Omental fat pad (tissue), 4 donors: Measurements from ENCODE around the gene HOXB13. TPM values are rescaled to one million over a fixed set of nuclear protein-coding genes. Genes with fewer than 3 reads are reported as not detected.

Source experiments
- ATAC-seq: fragments of 150-250 bp; one replicate; pipeline ENCODE4 v1.9.1; 2016; ENCODE audit warnings: mild to moderate bottlenecking, moderate library complexity; ENCODE audit not compliant: low FRiP score
- DNase-seq: peaks from one replicate; pipeline ENCODE4 v3.0.0-alpha.2; 2019; ENCODE audit warnings: low spot score
- CTCF ChIP-seq, 3 donors: fragments of 450-650 bp; IDR thresholded peaks; one replicate each; pipeline ENCODE4 v1.5.1; 2016 to 2017; ENCODE audit warnings: antibody characterized with exemption in 3 of 3, mild to moderate bottlenecking in 3 of 3, moderate library complexity in 2 of 3
- total RNA-seq, 4 donors: library from RNA; depleted of rRNA; stranded (reverse); fragments of >200 nt; gene quantifications; one replicate each; pipeline ENCODE4 v1.1.0, GENCODE V29; 2016

HOXB13 gene
- total RNA-seq, 4 donors from 2014 or later: not detected

DNA sequence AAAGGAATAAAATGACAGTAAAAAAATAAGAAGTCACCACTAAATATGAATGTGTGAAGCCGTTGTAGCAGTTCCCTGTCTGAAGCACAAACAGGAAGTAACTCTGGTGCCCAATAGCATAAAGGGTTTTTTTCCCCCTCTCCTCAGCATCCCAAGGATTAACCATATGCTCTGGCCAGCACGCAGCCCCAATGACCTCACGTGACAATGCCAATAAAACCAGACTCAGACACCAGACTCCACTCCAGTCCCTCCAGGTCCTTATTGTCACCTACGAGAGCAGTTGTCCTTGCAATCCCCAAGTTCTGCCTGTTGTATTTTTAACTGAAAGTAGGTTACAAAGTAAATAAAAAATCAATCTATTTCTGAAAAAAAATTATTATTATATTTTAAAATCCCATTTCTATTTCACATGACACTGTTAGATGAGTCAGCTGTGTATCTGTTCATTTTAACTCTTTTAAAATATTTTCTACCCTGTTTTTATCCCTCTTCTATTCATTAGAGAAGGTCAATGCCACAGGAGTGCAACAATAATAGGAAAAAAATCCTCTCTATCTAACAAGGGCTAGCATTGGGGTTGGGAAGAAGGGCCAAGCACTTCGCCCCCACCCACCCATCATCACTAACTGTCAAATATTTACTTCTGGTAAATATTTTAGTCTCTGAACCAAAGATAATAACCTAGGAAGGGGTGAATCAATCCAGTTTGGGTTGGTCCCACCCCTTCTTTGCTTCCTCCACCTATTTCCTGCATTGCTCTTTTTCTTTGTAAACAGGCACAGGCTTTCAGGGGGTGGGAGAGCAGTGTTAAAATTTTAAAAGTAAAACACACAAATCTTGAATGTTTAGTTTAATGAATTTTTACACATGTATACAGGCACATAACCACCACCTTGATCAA lies 12.8 kb downstream of the HOXB13 start:
- ATAC-seq (no peak), DNase-seq (no peak)
- no peak for TF ChIP-seq CTCF (IDR thresholded peaks at IDR 0.05)

GRCh38 chr17:48711128-48711527 lies 17.4 kb downstream of the HOXB13 start:
- no peak for TF ChIP-seq CTCF (IDR thresholded peaks at IDR 0.05)
- ATAC-seq (no peak), DNase-seq (no peak)

GRCh38 chr17:48704361-48705248 lies 23.9 kb downstream of the HOXB13 start:
- no peak for TF ChIP-seq CTCF (IDR thresholded peaks at IDR 0.05)
- ATAC-seq: no peak
- DNase-seq: no peak

GRCh38 chr17:48701864-48702532 lies 26.6 kb downstream of the HOXB13 start:
- no peak for TF ChIP-seq CTCF (IDR thresholded peaks at IDR 0.05)
- ATAC-seq: no peak

DNA sequence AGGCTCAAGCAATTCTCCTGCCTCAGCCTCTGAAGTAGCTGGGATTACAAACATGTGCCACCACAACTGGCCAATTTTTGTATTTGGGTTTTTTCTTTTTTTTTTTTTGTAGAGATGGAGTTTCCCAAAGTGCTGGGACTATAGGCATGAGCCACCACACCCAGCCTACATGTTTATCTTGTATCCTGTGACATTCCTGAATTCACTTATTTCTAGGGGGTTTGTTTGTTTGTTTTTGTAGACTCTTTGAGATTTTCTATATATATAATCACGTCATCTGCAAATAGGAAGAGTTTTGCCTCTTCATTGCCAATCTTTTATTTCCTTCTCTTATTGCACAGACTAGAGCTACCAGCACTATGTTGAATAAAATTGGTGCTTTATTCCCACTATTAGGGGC lies 35.4 kb downstream of the HOXB13 start:
- no peak for ATAC-seq
- DNase-seq: no peak
- no peak for TF ChIP-seq CTCF (IDR thresholded peaks at IDR 0.05)

More at GRCh38 chr17:48701864-48702532, 26.6 kb downstream of the HOXB13 start:
- DNase-seq: no peak

DNA sequence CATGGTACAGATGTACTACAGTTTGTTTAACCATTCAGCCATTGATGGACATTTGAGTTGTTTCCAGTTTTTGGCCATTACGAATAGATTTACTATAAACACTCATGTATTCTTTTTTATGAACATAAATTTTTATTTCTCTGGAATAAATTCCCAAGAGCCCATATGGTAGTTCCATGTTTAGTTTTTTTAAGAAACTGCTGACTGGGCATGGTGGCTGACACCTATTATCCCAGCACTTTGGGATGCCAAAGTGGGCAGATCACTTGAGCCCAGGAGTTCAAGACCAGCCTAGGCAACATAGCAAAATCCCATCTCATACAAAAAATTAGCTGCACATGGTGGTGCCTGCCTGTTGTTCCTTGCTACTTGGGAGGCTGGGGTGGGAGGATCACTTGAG lies 36.5 kb downstream of the HOXB13 start:
- ATAC-seq (no peak), DNase-seq (no peak)
- TF ChIP-seq CTCF (IDR thresholded peaks at IDR 0.05): no peak
